GM10248 (cell line): ENCODE data around the gene PSAP.

Experiments
- CTCF ChIA-PET: fragments of 300-600 bp; sonication (Branson Sonifier 250); formaldehyde crosslinking; extraction: SDS; loops from one replicate; lab custom pipeline; 2021; ENCODE audit warnings: antibody characterized with exemption; lab: Yijun Ruan, JAX
- POLR2A ChIA-PET: fragments of 350-650 bp; sonication (Branson Sonifier 250); formaldehyde crosslinking; extraction: SDS; loops from one replicate; lab custom pipeline; 2020; ENCODE audit warnings: antibody characterized with exemption; lab: Yijun Ruan, JAX
- DNase-seq: peaks from one replicate; pipeline ENCODE4 v3.0.0; 2012; ENCODE audit errors: extremely low spot score
- TF ChIP-seq, protein P1 (sequence below): IDR thresholded peaks from 2 replicates; pipeline ENCODE4 v1.5.1; 2012; ENCODE audit warnings: mild to moderate bottlenecking, low read depth; ENCODE audit errors: extremely low read depth, missing control alignments, control extremely low read depth

The PSAP gene

GRCh38 chr10:71766717-71767419, 84.2 kb downstream of the PSAP start:
- ChIA-PET CTCF (interaction anchor here (0.9 to 2.6 kb wide), 7 partner anchors 10 to 129 kb away, joined by 3 to 18 read pairs (median 5); no protein-coding TSS in a partner anchor), POLR2A (no interaction called here)
- TF ChIP-seq, protein P1, sequence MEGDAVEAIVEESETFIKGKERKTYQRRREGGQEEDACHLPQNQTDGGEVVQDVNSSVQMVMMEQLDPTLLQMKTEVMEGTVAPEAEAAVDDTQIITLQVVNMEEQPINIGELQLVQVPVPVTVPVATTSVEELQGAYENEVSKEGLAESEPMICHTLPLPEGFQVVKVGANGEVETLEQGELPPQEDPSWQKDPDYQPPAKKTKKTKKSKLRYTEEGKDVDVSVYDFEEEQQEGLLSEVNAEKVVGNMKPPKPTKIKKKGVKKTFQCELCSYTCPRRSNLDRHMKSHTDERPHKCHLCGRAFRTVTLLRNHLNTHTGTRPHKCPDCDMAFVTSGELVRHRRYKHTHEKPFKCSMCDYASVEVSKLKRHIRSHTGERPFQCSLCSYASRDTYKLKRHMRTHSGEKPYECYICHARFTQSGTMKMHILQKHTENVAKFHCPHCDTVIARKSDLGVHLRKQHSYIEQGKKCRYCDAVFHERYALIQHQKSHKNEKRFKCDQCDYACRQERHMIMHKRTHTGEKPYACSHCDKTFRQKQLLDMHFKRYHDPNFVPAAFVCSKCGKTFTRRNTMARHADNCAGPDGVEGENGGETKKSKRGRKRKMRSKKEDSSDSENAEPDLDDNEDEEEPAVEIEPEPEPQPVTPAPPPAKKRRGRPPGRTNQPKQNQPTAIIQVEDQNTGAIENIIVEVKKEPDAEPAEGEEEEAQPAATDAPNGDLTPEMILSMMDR: no peak
- DNase-seq: peak; percentile 57
